Stomach (tissue), 9 donors: ENCODE measurements around the gene MYO3B. TPM values are rescaled to one million over a fixed set of nuclear protein-coding genes. Genes with fewer than 3 reads are reported as not detected.
A peak's percentile ranks its signal among the peaks of the same experiment; 100 is the strongest.

Experiments used
- DNase-seq, 2 donors: peaks; one replicate each; pipeline versions ENCODE4 v3.0.0 to v3.0.0-alpha.2; 2013 to 2019
- H3K27ac ChIP-seq, 5 donors: fragments of 200-600 bp in 4 of 5; sonication (generic) in 4 of 5; one replicate each; pipeline ENCODE4 v1.5.1; 2013 to 2019; ENCODE audit warnings: mild to moderate bottlenecking in 1 of 5, moderate library complexity in 1 of 5
- H3K27me3 ChIP-seq, 3 donors: fragments of 200-600 bp; sonication (generic); one replicate each; pipeline ENCODE4 v1.5.1; 2017 to 2019; ENCODE audit warnings: mixed run types in 1 of 3
- H3K36me3 ChIP-seq, 4 donors: fragments of 200-600 bp; sonication (generic); 1 replicate in 3 of 4; 2 replicates in 1 of 4; pipeline ENCODE4 v1.5.1; 2016 to 2019
- H3K4me1 ChIP-seq, 4 donors: fragments of 200-600 bp; sonication (generic); one replicate each; pipeline ENCODE4 v1.5.1; 2016 to 2019
- H3K4me3 ChIP-seq, 4 donors: fragments of 200-600 bp; sonication (generic) in 3 of 4; one replicate each; pipeline ENCODE4 v1.5.1; 2016 to 2019; ENCODE audit warnings: mild to moderate bottlenecking in 1 of 4
- H3K9me3 ChIP-seq, 4 donors: fragments of 200-600 bp; sonication (generic); one replicate each; pipeline ENCODE4 v1.5.1; 2016 to 2019
- CTCF ChIP-seq, 7 experiments: fragments of 450-650 bp in 4 of 7; fragments of 200-600 bp in 3 of 7; sonication (generic) in 3 of 7; IDR thresholded peaks; one replicate each; pipeline ENCODE4 v1.5.1; 2016 to 2019; ENCODE audit warnings: antibody characterized with exemption in 7 of 7, control low read depth in 2 of 7, mild to moderate bottlenecking in 1 of 7
- EP300 ChIP-seq: sonication (generic); formaldehyde crosslinking; IDR thresholded peaks from one replicate; pipeline ENCODE4 v1.6.1; 2017; ENCODE audit warnings: antibody characterized with exemption
- POLR2A ChIP-seq, 4 donors: fragments of 450-650 bp; IDR thresholded peaks; one replicate each; pipeline ENCODE4 v1.6.1; 2016; ENCODE audit warnings: antibody characterized with exemption in 4 of 4, control low read depth in 2 of 4, mild to moderate bottlenecking in 1 of 4, moderate library complexity in 1 of 4
- POLR2AphosphoS5 ChIP-seq, 3 donors: sonication (generic); formaldehyde crosslinking; IDR thresholded peaks; one replicate each; pipeline ENCODE4 v1.6.1; 2016; ENCODE audit warnings: antibody characterized with exemption in 3 of 3
- WGBS, 5 donors: extraction: QIAGEN DNeasy Blood & Tissue Kit in 3 of 5; methylation state at CpG; one replicate each; pipeline versions ENCODE4 v1.1.5 to v1.1.7; 2013 to 2018; 5-methylcytosine and 5-hydroxymethylcytosine counted together
- intact Hi-C: fragments of 100-400 bp; cut with DNase I; formaldehyde crosslinking; loops from one replicate; pipeline ENCODE4 v1.15.1; 2023; ENCODE audit warnings: low total_unique reads
- polyA plus RNA-seq, 3 donors: library from polyadenylated mRNA; stranded (reverse); fragments of 200-250 nt; gene quantifications; one replicate each; pipeline ENCODE4 v1.2.3, GENCODE V29; 2013
- total RNA-seq, 5 donors: library from RNA; depleted of rRNA; stranded (reverse); fragments of >200 nt; gene quantifications; one replicate each; pipeline versions ENCODE4 v1.1.0 to v1.2.3, GENCODE V29; 2014 to 2016
- donor health status: healthy with polysubstance abuse.
- donor health status: Bipolar disorder and iron deficiency.
- donor health status: healthy.

The MYO3B gene
- total and polyA plus RNA-seq, 8 donors = 0.05 to 0.37 TPM; not detected in 6

- TF ChIP-seq POLR2A (IDR thresholded peaks at IDR 0.05) = no peak
- TF ChIP-seq EP300 = no peak
- TF ChIP-seq CTCF (IDR thresholded peaks at IDR 0.05) = no peak
- TF ChIP-seq POLR2AphosphoS5 (IDR thresholded peaks at IDR 0.05) = no peak
- H3K36me3 ChIP-seq = no peaks in the 10 kb centered on the region
- H3K4me3 ChIP-seq = no peak overlapping the region
- peaks cover 0 to under 1% (median 0%) of the 10 kb centered on the region in 4 donors for H3K9me3 ChIP-seq
- no peak overlapping the region for H3K27ac ChIP-seq
- WGBS, 5 donors = 75 to 82% (median 77%) methylated on average over 3 of the region's 3 CpGs
- no peak for DNase-seq
- no peaks in the 10 kb centered on the region for H3K27me3 ChIP-seq
- no peaks in the 10 kb centered on the region for H3K4me1 ChIP-seq
- intact Hi-C loops = no loop called here
Observed at GRCh38 chr2:170196963-170197362, 19.0 kb downstream of the MYO3B start.

GRCh38 chr2:170201275-170201674 lies 23.3 kb downstream of the MYO3B start:
- Histone ChIP-seq H3K27me3 (no peaks in the 10 kb centered on the region), H3K36me3 (no peaks in the 10 kb centered on the region), H3K9me3 (no peaks in the 10 kb centered on the region), H3K4me3 (no peak overlapping the region), H3K27ac (no peak overlapping the region), H3K4me1 (no peaks in the 10 kb centered on the region)
- 83 to 100% (median 92%) methylated on average over 1 of the region's 1 CpG for WGBS, 5 donors
- intact Hi-C loops = no loop called here
- TF ChIP-seq CTCF (IDR thresholded peaks at IDR 0.05) (no peak), POLR2AphosphoS5 (IDR thresholded peaks at IDR 0.05) (no peak), EP300 (no peak), POLR2A (IDR thresholded peaks at IDR 0.05) (no peak)
- DNase-seq = no peak

- H3K36me3 ChIP-seq = no peaks in the 10 kb centered on the region
- H3K4me1 ChIP-seq = no peaks in the 10 kb centered on the region
- H3K4me3 ChIP-seq = no peak overlapping the region
- 67 to 82% (median 78%) methylated on average over 3 of the region's 3 CpGs for WGBS, 5 donors
- no peaks in the 10 kb centered on the region for H3K27me3 ChIP-seq
- H3K9me3 ChIP-seq = no peaks in the 10 kb centered on the region
- intact Hi-C loops = no loop called here
- TF ChIP-seq CTCF (IDR thresholded peaks at IDR 0.05) (no peak), POLR2A (IDR thresholded peaks at IDR 0.05) (no peak), EP300 (no peak), POLR2AphosphoS5 (IDR thresholded peaks at IDR 0.05) (no peak)
- H3K27ac ChIP-seq = no peak overlapping the region
- DNase-seq = no peak
Observed at GRCh38 chr2:170201734-170202393, 23.9 kb downstream of the MYO3B start.

- TF ChIP-seq POLR2AphosphoS5 (IDR thresholded peaks at IDR 0.05) (no peak), CTCF (IDR thresholded peaks at IDR 0.05) (no peak), EP300 (no peak), POLR2A (IDR thresholded peaks at IDR 0.05) (no peak)
- Histone ChIP-seq H3K4me1 (no peaks in the 10 kb centered on the region), H3K27ac (no peak overlapping the region), H3K27me3 (no peaks in the 10 kb centered on the region), H3K9me3 (no peaks in the 10 kb centered on the region), H3K36me3 (no peaks in the 10 kb centered on the region), H3K4me3 (no peak overlapping the region)
- DNase-seq = peak in 1 of 2 donors; percentile 56
- 58 to 74% (median 68%) methylated on average over 1 of the region's 1 CpG for WGBS, 5 donors
- intact Hi-C loops = no loop called here
Observed at GRCh38 chr2:170202437-170202836, 24.5 kb downstream of the MYO3B start.
